Adrenal gland (tissue), 12 donors: ENCODE results near the gene IDH3A. TPM values are rescaled to one million over a fixed set of nuclear protein-coding genes. Genes with fewer than 3 reads are reported as not detected.
A peak's percentile ranks its signal among the peaks of the same experiment; 100 is the strongest.

Source experiments
- DNase-seq, 7 donors: peaks; one replicate each; pipeline ENCODE4 v3.0.0-alpha.2; 2019 to 2020
- H3K27ac ChIP-seq, 5 donors: fragments of 200-600 bp; sonication (generic) in 4 of 5; 1 replicate in 3 of 5; 2 replicates in 2 of 5; pipeline versions ENCODE4 v1.5.1 to v1.8.0; 2016 to 2020; ENCODE audit warnings: mild to moderate bottlenecking in 1 of 5
- H3K27me3 ChIP-seq: fragments of 200-600 bp; 2 replicates; pipeline ENCODE4 v1.8.0; 2021
- H3K36me3 ChIP-seq, 2 donors: fragments of 200-600 bp; replicated peaks in 1 of 2; 1 replicate in 1 of 2; 2 replicates in 1 of 2; pipeline versions ENCODE4 v1.5.1 to v1.8.0; 2018 to 2022
- H3K4me1 ChIP-seq, 2 donors: fragments of 200-600 bp; replicated peaks in 1 of 2; 1 replicate in 1 of 2; 2 replicates in 1 of 2; pipeline versions ENCODE4 v1.5.1 to v1.8.0; 2018 to 2021
- H3K4me3 ChIP-seq, 4 donors: fragments of 200-600 bp; sonication (generic) in 3 of 4; one replicate each; pipeline ENCODE4 v1.5.1; 2016 to 2018
- H3K9me3 ChIP-seq, 3 donors: fragments of 200-600 bp; sonication (generic) in 1 of 3; replicated peaks in 1 of 3; 1 replicate in 2 of 3; 2 replicates in 1 of 3; pipeline versions ENCODE4 v1.5.1 to v1.8.0; 2016 to 2021
- CTCF ChIP-seq, 6 experiments: fragments of 450-650 bp in 4 of 6; fragments of 200-600 bp in 2 of 6; sonication (generic) in 1 of 6; IDR thresholded peaks; 1 replicate in 5 of 6; 2 replicates in 1 of 6; pipeline versions ENCODE4 v1.5.1 to v1.8.0; 2016 to 2021; ENCODE audit warnings: antibody characterized with exemption in 6 of 6, mild to moderate bottlenecking in 2 of 6, moderate library complexity in 1 of 6
- POLR2A ChIP-seq, 2 donors: fragments of 450-650 bp; IDR thresholded peaks; one replicate each; pipeline ENCODE4 v1.6.1; 2017; ENCODE audit warnings: antibody characterized with exemption in 2 of 2, mild to moderate bottlenecking in 2 of 2, moderate library complexity in 1 of 2
- WGBS, 4 donors: extraction: QIAGEN DNeasy Blood & Tissue Kit in 2 of 4; methylation state at CpG; one replicate each; pipeline versions ENCODE4 v1.1.5 to v1.1.7; 2013 to 2017; 5-methylcytosine and 5-hydroxymethylcytosine counted together
- intact Hi-C, 2 donors: fragments of 100-400 bp; cut with DNase I; formaldehyde crosslinking; loops; one replicate each; pipeline versions ENCODE4 v1.14.1 to v1.15.0; 2022 to 2023
- polyA plus RNA-seq, 3 donors: library from polyadenylated mRNA; stranded (reverse); fragments of 200-250 nt in 2 of 3; fragments of 350-450 nt in 1 of 3; fragmentation: Illumina TruSeq in 1 of 3; extraction: RNeasy Lipid Tissue Mini Kit (QIAGEN cat#74804) in 1 of 3; gene quantifications; one replicate each; pipeline ENCODE4 v1.2.3, GENCODE V29; 2013 to 2014
- total RNA-seq, 9 donors: library from RNA; depleted of rRNA in 4 of 9; stranded (reverse); fragments of >200 nt in 4 of 9; fragments of 120-200 nt in 1 of 9; fragmentation: NEBNext Ultra II Directional in 1 of 9; extraction: Animal tissue kit (Norgen Biotek cat#: 25700) in 1 of 9; gene quantifications; one replicate each; pipeline versions ENCODE4 v1.1.0 to v1.2.4, GENCODE V29; 2013 to 2023
- donor health status: healthy with polysubstance abuse.
- donor health status: Bipolar disorder and iron deficiency.
- donor health status: DM: yes; HTN: yes; CAD: no.
- donor health status: DM: no; HTN: no; CAD: no.
- donor health status: DM: no; HTN: no; CAD: no.
- donor health status: DM: yes; HTN: yes; CAD: no.

The IDH3A gene
- total and polyA plus RNA-seq, 12 donors = 26.9 to 392 (median 132) TPM

- 37 to 52% (median 45%) methylated on average over 7 to 11 of the region's 11 CpGs for WGBS, 4 donors
- no peaks in the 10 kb centered on the region for H3K36me3 ChIP-seq
- no peak overlapping the region for H3K27ac ChIP-seq
- peaks cover 0 to 9% of the 10 kb centered on the region in 2 donors for H3K4me1 ChIP-seq
- H3K4me3 ChIP-seq = no peak overlapping the region
- peak; percentile 77 to 99 (median 98) for TF ChIP-seq CTCF (IDR thresholded peaks at IDR 0.05)
- no peak for TF ChIP-seq POLR2A (IDR thresholded peaks at IDR 0.05)
- H3K9me3 ChIP-seq = no peaks in the 10 kb centered on the region
- intact Hi-C loops = loop anchor here (2.0 to 5.0 kb wide), 2 partner anchors 141 to 150 kb away; no protein-coding TSS in a partner anchor
- no peaks in the 10 kb centered on the region for H3K27me3 ChIP-seq
- DNase-seq = peak; percentile 85 to 94 (median 91)
Measured at GRCh38 chr15:78108300-78109084, 40.7 kb upstream of the IDH3A start.

GRCh38 chr15:78109156-78109555, 40.0 kb upstream of the IDH3A start:
- no peaks in the 10 kb centered on the region for H3K36me3 ChIP-seq
- TF ChIP-seq CTCF (IDR thresholded peaks at IDR 0.05) (no peak), POLR2A (IDR thresholded peaks at IDR 0.05) (no peak)
- no peaks in the 10 kb centered on the region for H3K9me3 ChIP-seq
- H3K4me1 ChIP-seq = peaks cover 0 to 7% of the 10 kb centered on the region in 2 donors
- no peak for DNase-seq
- no peaks in the 10 kb centered on the region for H3K27me3 ChIP-seq
- intact Hi-C loops = loop anchor here (2.0 to 5.0 kb wide), 2 partner anchors 142 to 150 kb away; no protein-coding TSS in a partner anchor
- no peak overlapping the region for H3K27ac ChIP-seq
- 80 to 92% (median 90%) methylated on average over 12 of the region's 12 CpGs for WGBS, 4 donors
- no peak overlapping the region for H3K4me3 ChIP-seq

GRCh38 chr15:78110096-78110495, 39.1 kb upstream of the IDH3A start:
- Histone ChIP-seq H3K36me3 (no peaks in the 10 kb centered on the region), H3K27me3 (no peaks in the 10 kb centered on the region), H3K4me1 (peaks cover 0 to 6% of the 10 kb centered on the region in 2 donors), H3K27ac (no peak overlapping the region), H3K4me3 (no peak overlapping the region), H3K9me3 (no peaks in the 10 kb centered on the region)
- intact Hi-C loops = loop anchor here (5.0 to 10.0 kb wide), 3 partner anchors 82 to 305 kb away; no protein-coding TSS in a partner anchor
- DNase-seq = no peak
- no peak for TF ChIP-seq POLR2A (IDR thresholded peaks at IDR 0.05)
- TF ChIP-seq CTCF (IDR thresholded peaks at IDR 0.05) = no peak
- 90 to 92% (median 91%) methylated on average over 6 of the region's 6 CpGs; no CpG with 5 or more reads in 1 of the 4 donors for WGBS, 4 donors

GRCh38 chr15:78110916-78111475, 38.2 kb upstream of the IDH3A start:
- no peak for DNase-seq
- WGBS, 4 donors = 92 to 100% (median 97%) methylated on average over 3 to 10 of the region's 10 CpGs
- no peak overlapping the region for H3K27ac ChIP-seq
- no peaks in the 10 kb centered on the region for H3K36me3 ChIP-seq
- TF ChIP-seq POLR2A (IDR thresholded peaks at IDR 0.05) = no peak
- no peak for TF ChIP-seq CTCF (IDR thresholded peaks at IDR 0.05)
- H3K27me3 ChIP-seq = no peaks in the 10 kb centered on the region
- H3K4me1 ChIP-seq = no peaks in the 10 kb centered on the region
- intact Hi-C loops = loop anchor here (5.0 to 10.0 kb wide), 3 partner anchors 81 to 304 kb away; no protein-coding TSS in a partner anchor
- H3K4me3 ChIP-seq = no peak overlapping the region
- H3K9me3 ChIP-seq = no peaks in the 10 kb centered on the region
